ENCODE data around the gene RGS19. TPM values are rescaled to one million over a fixed set of nuclear protein-coding genes. Genes with fewer than 3 reads are reported as not detected.

Gene RGS19
- total RNA-seq, 1 donor from 2014 or later: 21.8 TPM

DNA sequence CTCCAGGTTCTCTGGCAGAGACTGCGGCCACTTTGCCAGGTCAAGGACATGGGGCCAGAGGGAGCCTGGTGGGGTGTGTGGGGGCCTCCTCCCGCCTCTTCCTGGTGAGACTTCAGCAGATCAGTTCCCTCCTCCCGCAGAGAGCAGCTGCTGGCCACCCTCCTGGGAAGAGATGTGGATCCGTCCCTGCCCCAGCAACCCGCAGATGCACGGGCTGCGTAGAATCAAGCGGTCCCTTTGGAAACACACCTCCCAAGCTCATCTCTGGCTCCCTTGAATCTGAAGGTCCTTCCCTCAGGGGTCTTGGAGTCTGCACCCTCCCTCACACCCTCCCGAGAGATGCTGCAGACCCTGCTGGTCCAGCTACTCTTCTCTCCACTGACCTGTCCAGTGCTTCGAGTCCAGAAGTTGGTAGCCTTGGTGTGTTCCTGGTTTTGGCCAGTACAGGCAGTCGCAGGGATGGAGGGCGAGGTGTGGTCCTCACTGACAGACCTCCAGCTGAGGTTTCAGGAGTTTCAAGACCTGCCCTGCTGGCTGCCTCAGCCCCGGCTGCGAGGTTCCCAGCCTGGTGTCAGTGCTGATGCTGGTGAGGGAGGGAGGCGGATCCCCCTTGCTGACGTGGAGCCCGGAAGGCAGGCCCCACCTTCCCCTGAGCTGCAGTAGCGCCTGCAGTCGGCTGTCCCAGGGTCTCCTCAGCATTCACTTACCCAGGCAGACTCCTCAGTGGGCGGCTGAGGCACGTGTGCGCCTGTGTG lies 27.8 kb upstream of the RGS19 start, which contains the start of gene NPBWR2:
Gene NPBWR2, minus strand, starts transcription at position 585 of the 755 bp plus-strand sequence. CDS start 734 bp downstream, outside the sequence.
- TF ChIP-seq, protein P1, sequence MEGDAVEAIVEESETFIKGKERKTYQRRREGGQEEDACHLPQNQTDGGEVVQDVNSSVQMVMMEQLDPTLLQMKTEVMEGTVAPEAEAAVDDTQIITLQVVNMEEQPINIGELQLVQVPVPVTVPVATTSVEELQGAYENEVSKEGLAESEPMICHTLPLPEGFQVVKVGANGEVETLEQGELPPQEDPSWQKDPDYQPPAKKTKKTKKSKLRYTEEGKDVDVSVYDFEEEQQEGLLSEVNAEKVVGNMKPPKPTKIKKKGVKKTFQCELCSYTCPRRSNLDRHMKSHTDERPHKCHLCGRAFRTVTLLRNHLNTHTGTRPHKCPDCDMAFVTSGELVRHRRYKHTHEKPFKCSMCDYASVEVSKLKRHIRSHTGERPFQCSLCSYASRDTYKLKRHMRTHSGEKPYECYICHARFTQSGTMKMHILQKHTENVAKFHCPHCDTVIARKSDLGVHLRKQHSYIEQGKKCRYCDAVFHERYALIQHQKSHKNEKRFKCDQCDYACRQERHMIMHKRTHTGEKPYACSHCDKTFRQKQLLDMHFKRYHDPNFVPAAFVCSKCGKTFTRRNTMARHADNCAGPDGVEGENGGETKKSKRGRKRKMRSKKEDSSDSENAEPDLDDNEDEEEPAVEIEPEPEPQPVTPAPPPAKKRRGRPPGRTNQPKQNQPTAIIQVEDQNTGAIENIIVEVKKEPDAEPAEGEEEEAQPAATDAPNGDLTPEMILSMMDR (conservative IDR thresholded peaks at IDR 0.05; ENCODE audit: low read depth, low read length): no peak
- no peak within 1 kb of the TSS for H3K4me3 ChIP-seq (ENCODE audit: low read depth, low read length)
- no peak for DNase-seq (ENCODE audit: low read depth)

- no peak overlapping the region for H3K4me3 ChIP-seq (ENCODE audit: low read depth, low read length)
- TF ChIP-seq, protein P1 (conservative IDR thresholded peaks at IDR 0.05; ENCODE audit: low read depth, low read length): no peak
- DNase-seq (ENCODE audit: low read depth): no peak
These were observed 27.2 kb upstream of the RGS19 start for GRCh38 chr20:64106435-64106961.

GRCh38 chr20:64105846-64106434 lies 26.6 kb upstream of the RGS19 start:
- no peak for DNase-seq (ENCODE audit: low read depth)

DNA sequence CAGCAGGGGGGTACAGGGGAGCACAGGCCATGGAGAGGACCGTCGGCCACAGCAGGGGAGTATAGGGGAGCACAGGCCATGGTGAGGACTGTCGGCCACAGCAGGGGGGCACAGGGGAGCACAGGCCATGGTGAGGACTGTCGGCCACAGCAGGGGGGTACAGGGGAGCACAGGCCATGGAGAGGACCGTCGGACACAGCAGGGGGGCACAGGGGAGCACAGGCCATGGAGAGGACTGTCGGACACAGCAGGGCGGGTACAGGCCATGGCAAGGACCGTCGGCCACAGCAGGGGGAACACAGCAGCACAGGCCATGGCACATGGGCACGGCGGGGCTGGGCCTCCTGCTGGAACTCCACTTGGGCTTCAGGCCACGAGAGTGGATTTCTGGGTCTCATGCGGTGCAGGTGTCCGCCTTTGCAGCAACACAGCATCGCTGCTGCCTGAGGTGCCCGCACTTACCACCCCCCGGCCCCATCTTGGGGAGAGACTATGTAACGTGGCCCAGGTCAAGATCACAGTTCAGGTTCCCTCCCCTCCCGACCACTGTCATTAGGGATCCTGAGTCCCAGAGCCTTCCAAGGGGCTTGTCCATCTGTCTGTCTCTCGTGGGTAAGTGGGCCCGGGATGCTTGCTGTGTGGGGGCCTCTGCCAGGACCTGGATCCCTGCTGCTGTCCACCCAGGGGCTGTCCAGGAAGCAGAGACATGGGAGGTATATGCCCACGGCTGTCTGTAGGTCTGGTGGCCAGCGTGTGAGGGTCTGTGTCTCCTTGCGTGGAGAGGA lies 25.5 kb upstream of the RGS19 start:
- TF ChIP-seq, protein P1 (conservative IDR thresholded peaks at IDR 0.05; ENCODE audit: low read depth, low read length): no peak
- no peak overlapping the region for H3K4me3 ChIP-seq (ENCODE audit: low read depth, low read length)
- DNase-seq (ENCODE audit: low read depth): no peak

More at GRCh38 chr20:64105846-64106434, 26.6 kb upstream of the RGS19 start:
- TF ChIP-seq, protein P1 (conservative IDR thresholded peaks at IDR 0.05; ENCODE audit: low read depth, low read length): no peak
- no peak overlapping the region for H3K4me3 ChIP-seq (ENCODE audit: low read depth, low read length)

DNA sequence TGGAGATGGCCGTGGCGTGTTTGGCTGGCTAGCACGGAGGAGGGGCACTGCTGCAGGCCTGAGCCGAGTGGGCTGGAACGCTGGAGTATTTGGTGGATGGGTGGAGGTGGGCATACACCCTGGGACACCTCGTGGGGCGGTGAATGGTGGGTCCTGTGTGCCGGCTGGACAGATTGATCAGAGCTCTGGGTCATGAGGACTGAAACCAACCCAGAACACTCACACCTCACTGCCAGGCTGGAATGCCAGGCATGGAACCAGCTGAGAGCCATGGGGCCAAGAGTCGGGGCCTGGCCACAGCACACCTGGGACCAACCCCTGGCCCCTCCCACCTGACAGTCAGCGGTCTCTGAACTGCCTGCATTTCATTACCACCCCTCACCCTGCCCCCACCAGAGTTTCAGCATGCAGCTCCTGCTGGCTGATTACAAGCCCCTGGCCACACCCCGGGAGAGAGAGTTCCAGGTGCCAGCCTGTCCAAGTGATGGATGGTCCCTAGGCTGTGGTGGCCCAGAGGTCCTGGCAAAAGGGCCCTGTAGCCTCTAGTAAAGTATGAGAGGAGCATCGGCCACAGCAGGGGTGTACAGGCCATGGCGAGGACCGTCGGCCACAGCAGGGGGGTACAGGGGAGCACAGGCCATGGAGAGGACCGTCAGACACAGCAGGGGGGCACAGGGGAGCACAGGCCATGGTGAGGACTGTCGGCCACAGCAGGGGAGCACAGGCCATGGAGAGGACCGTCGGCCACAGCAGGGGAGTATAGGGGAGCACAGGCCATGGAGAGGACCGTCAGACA lies 24.8 kb upstream of the RGS19 start:
- TF ChIP-seq, protein P1 (conservative IDR thresholded peaks at IDR 0.05; ENCODE audit: low read depth, low read length): no peak
- no peak for DNase-seq (ENCODE audit: low read depth)
- H3K4me3 ChIP-seq (ENCODE audit: low read depth, low read length): no peak overlapping the region
